Karpas-422 (cell line): Measurements from ENCODE around the gene PRR11. TPM values are rescaled to one million over a fixed set of nuclear protein-coding genes. Genes with fewer than 3 reads are reported as not detected.

Experiments used
- DNase-seq: peaks from one replicate; pipeline ENCODE4 v3.0.0-alpha.2; 2015
- H2AFZ ChIP-seq: fragments of 200-600 bp; sonication (generic); 2 replicates; pipeline ENCODE4 v1.6.1; 2014; ENCODE audit warnings: antibody characterized with exemption, low read length, mixed read lengths
- H3K27ac ChIP-seq: fragments of 200-600 bp; sonication (generic); 2 replicates; pipeline ENCODE4 v1.5.1; 2014; ENCODE audit warnings: mild to moderate bottlenecking, low read length, moderate library complexity
- H3K27me3 ChIP-seq: fragments of 200-600 bp; sonication (generic); 2 replicates; pipeline ENCODE4 v1.6.1; 2014; ENCODE audit warnings: low read length, mixed read lengths
- H3K36me3 ChIP-seq: fragments of 200-600 bp; sonication (generic); 2 replicates; pipeline ENCODE4 v1.6.1; 2014; ENCODE audit warnings: low read length, mixed read lengths; ENCODE audit not compliant: insufficient read depth
- H3K4me1 ChIP-seq: fragments of 200-600 bp; sonication (generic); 2 replicates; pipeline ENCODE4 v1.6.1; 2014; ENCODE audit warnings: mild to moderate bottlenecking, low read length, mixed read lengths
- H3K4me2 ChIP-seq: fragments of 200-600 bp; sonication (generic); 2 replicates; pipeline ENCODE4 v1.6.1; 2014; ENCODE audit warnings: low read length, low read depth, mild to moderate bottlenecking; ENCODE audit not compliant: poor library complexity, severe bottlenecking
- H3K4me3 ChIP-seq: fragments of 200-600 bp; sonication (generic); 2 replicates; pipeline ENCODE4 v1.5.1; 2014; ENCODE audit warnings: mild to moderate bottlenecking, antibody characterized with exemption, low read length, mixed read lengths
- H3K79me2 ChIP-seq: fragments of 200-600 bp; sonication (generic); 2 replicates; pipeline ENCODE4 v1.6.1; 2014; ENCODE audit warnings: mild to moderate bottlenecking, low read length, mixed read lengths
- H3K9ac ChIP-seq: fragments of 200-600 bp; sonication (generic); 2 replicates; pipeline ENCODE4 v1.6.0; 2014; ENCODE audit warnings: low read length
- H3K9me2 ChIP-seq: fragments of 200-600 bp; sonication (generic), shearing (Covaris generic); replicated peaks from 2 replicates; pipeline ENCODE4 v1.6.0; 2014; ENCODE audit warnings: mild to moderate bottlenecking, low read length, moderate library complexity; ENCODE audit not compliant: insufficient read depth
- H3K9me3 ChIP-seq: fragments of 300-700, 200-600 bp; sonication (generic); 2 replicates; pipeline ENCODE4 v1.6.1; 2014; ENCODE audit warnings: low read length, mixed read lengths
- H4K20me1 ChIP-seq: fragments of 200-600 bp; sonication (generic); 2 replicates; pipeline ENCODE4 v1.6.1; 2014; ENCODE audit warnings: mild to moderate bottlenecking, antibody characterized with exemption, low read length, low read depth; ENCODE audit not compliant: insufficient read depth
- small RNA-seq: library from RNA; depleted of rRNA; stranded (forward); fragments of <200 nt; gene quantifications from one replicate; pipeline ENCODE3, GENCODE V24; 2014
- total RNA-seq: library from RNA; depleted of rRNA; stranded (reverse); fragments of >200 nt; shearing (Covaris generic); gene quantifications from 2 replicates; pipeline ENCODE4 v1.2.3, GENCODE V29; 2014; ENCODE audit warnings: low replicate concordance; rRNA removed

The PRR11 gene
- total RNA-seq, 1 experiment from 2014 or later = 15.2 TPM

GRCh38 chr17:59230764-59231163 lies 75.2 kb downstream of the PRR11 start:
- Histone ChIP-seq H3K27me3 (no peaks in the 10 kb centered on the region), H3K9ac (no peak overlapping the region), H3K79me2 (no peaks in the 10 kb centered on the region), H3K36me3 (no peaks in the 10 kb centered on the region), H3K27ac (no peak overlapping the region), H2AFZ (no peak overlapping the region), H3K9me3 (no peaks in the 10 kb centered on the region), H3K9me2 (no peaks in the 10 kb centered on the region), H3K4me1 (no peaks in the 10 kb centered on the region), H3K4me3 (no peak overlapping the region), H4K20me1 (no peaks in the 10 kb centered on the region), H3K4me2 (no peak overlapping the region)
- DNase-seq = no peak

- no peak overlapping the region for H3K27ac ChIP-seq
- peak overlapping the region; percentile 2 for H3K4me2 ChIP-seq
- no peak overlapping the region for H3K9ac ChIP-seq
- DNase-seq = no peak
- H3K9me2 ChIP-seq = no peaks in the 10 kb centered on the region
- no peaks in the 10 kb centered on the region for H3K9me3 ChIP-seq
- H2AFZ ChIP-seq = no peak overlapping the region
- H3K36me3 ChIP-seq = no peaks in the 10 kb centered on the region
- H3K79me2 ChIP-seq = no peaks in the 10 kb centered on the region
- no peaks in the 10 kb centered on the region for H4K20me1 ChIP-seq
- no peaks in the 10 kb centered on the region for H3K4me1 ChIP-seq
- H3K27me3 ChIP-seq = no peaks in the 10 kb centered on the region
- no peak overlapping the region for H3K4me3 ChIP-seq
Observed at GRCh38 chr17:59234631-59235030, 79.1 kb downstream of the PRR11 start.

- H3K4me2 ChIP-seq = no peak overlapping the region
- H3K9ac ChIP-seq = no peak overlapping the region
- no peak overlapping the region for H2AFZ ChIP-seq
- H3K27me3 ChIP-seq = no peaks in the 10 kb centered on the region
- H4K20me1 ChIP-seq = no peaks in the 10 kb centered on the region
- H3K36me3 ChIP-seq = no peaks in the 10 kb centered on the region
- no peaks in the 10 kb centered on the region for H3K9me3 ChIP-seq
- no peak for DNase-seq
- no peaks in the 10 kb centered on the region for H3K9me2 ChIP-seq
- no peak overlapping the region for H3K27ac ChIP-seq
- no peaks in the 10 kb centered on the region for H3K4me1 ChIP-seq
- H3K4me3 ChIP-seq = no peak overlapping the region
- no peaks in the 10 kb centered on the region for H3K79me2 ChIP-seq
Observed at GRCh38 chr17:59238906-59239305, 83.4 kb downstream of the PRR11 start.

DNA sequence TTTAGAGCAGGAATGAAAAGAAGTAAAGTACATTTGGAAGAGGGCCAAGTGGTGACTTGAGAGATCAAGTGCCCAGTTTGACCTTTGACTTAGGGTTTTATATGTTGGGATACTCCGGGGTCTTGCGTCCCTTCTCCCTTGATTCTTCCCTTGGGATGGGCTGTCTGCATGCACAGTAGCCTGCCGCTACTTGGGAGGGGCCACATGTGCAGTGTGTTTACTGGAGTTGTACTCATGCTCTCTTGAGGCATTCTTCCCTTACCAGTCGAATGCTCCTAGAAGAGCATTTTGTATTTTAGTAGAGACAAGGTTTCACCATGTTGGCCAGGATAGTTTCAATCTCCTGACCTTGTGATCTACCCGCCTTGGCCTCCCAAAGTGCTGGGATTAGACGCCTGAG lies 88.5 kb downstream of the PRR11 start:
- DNase-seq = no peak
- no peaks in the 10 kb centered on the region for H3K9me3 ChIP-seq
- no peaks in the 10 kb centered on the region for H3K79me2 ChIP-seq
- H4K20me1 ChIP-seq = no peaks in the 10 kb centered on the region
- H3K27me3 ChIP-seq = no peaks in the 10 kb centered on the region
- no peaks in the 10 kb centered on the region for H3K36me3 ChIP-seq
- H3K4me2 ChIP-seq = no peak overlapping the region
- H3K9me2 ChIP-seq = no peaks in the 10 kb centered on the region
- H2AFZ ChIP-seq = no peak overlapping the region
- no peak overlapping the region for H3K4me3 ChIP-seq
- no peak overlapping the region for H3K27ac ChIP-seq
- no peaks in the 10 kb centered on the region for H3K4me1 ChIP-seq
- H3K9ac ChIP-seq = no peak overlapping the region

Small RNAs within 50 kb of the gene (small RNA-seq; reads per million reads assigned to genes)
- 211 reads per million, percentile 99 among the genes with 10 or more reads in this experiment for gene MIR301A
- gene MIR454 = 30.5 reads per million, percentile 98 among the genes with 10 or more reads in this experiment
- gene RNU2-58P = 0.32 reads per million

Other genes starting within 250 kb of the PRR11 start
- gene TRIM37, start 48.9 kb upstream of the PRR11 start, total RNA-seq = 30.1 and 36.2 TPM in 2 replicates
- 25.6 and 42.0 TPM in 2 replicates for gene SKA2, start 560 bp upstream of the PRR11 start, total RNA-seq
- 17.4 and 18.3 TPM in 2 replicates for gene SMG8, start 54.3 kb downstream of the PRR11 start, total RNA-seq
- gene GDPD1, start 64.8 kb downstream of the PRR11 start, total RNA-seq = 2.5 and 6.2 TPM in 2 replicates
- 3.5 and 6.1 TPM in 2 replicates for gene YPEL2, start 175.9 kb downstream of the PRR11 start, total RNA-seq